RWPE2 (cell line): ENCODE measurements around the gene SMIM20.

ENCODE experiments used
- ATAC-seq: fragments of 200-7000 bp; cut with Tn5 transposase; 3 replicates; pipeline ENCODE4 v1.9.1; 2021; ENCODE audit warnings: low read depth
- DNase-seq: peaks from one replicate; pipeline ENCODE4 v3.0.0-alpha.2; 2020; ENCODE audit warnings: low spot score
- H3K27ac ChIP-seq: fragments of 450-650 bp; 2 replicates; pipeline ENCODE4 v1.5.1; 2017; ENCODE audit warnings: mild to moderate bottlenecking; ENCODE audit not compliant: poor library complexity, severe bottlenecking
- H3K27me3 ChIP-seq: fragments of 250-450 bp; sonication (Bioruptor Pico); 2 replicates; pipeline ENCODE4 v1.5.1; 2021; ENCODE audit warnings: mild to moderate bottlenecking, moderate library complexity; ENCODE audit not compliant: insufficient read depth, poor library complexity, severe bottlenecking
- H3K36me3 ChIP-seq: fragments of 250-450 bp; sonication (Bioruptor Pico); 2 replicates; pipeline ENCODE4 v1.5.1; 2020; ENCODE audit warnings: low read depth, mild to moderate bottlenecking, moderate library complexity
- H3K4me1 ChIP-seq: fragments of 250-450 bp; sonication (Bioruptor Pico); 2 replicates; pipeline ENCODE4 v1.5.1; 2021; ENCODE audit warnings: mild to moderate bottlenecking, moderate library complexity; ENCODE audit not compliant: insufficient read depth, poor library complexity, severe bottlenecking
- H3K4me3 ChIP-seq: fragments of 250-450 bp; sonication (Bioruptor Pico); 2 replicates; pipeline ENCODE4 v1.5.1; 2021; ENCODE audit warnings: mild to moderate bottlenecking, moderate library complexity; ENCODE audit not compliant: severe bottlenecking
- H3K9me3 ChIP-seq: fragments of 250-450 bp; sonication (Bioruptor Pico); 2 replicates; pipeline ENCODE4 v1.5.1; 2021; ENCODE audit warnings: mild to moderate bottlenecking, moderate library complexity; ENCODE audit not compliant: severe bottlenecking
- CTCF ChIP-seq: fragments of 450-650 bp; IDR thresholded peaks from one replicate; pipeline ENCODE4 v1.5.1; 2017; ENCODE audit warnings: mild to moderate bottlenecking, moderate library complexity; ENCODE audit not compliant: poor library complexity, severe bottlenecking

Gene SMIM20

GRCh38 chr4:25872851-25873631, 41.0 kb upstream of the SMIM20 start:
- Histone ChIP-seq H3K9me3 (no peaks in the 10 kb centered on the region), H3K4me3 (no peak overlapping the region), H3K27me3 (no peaks in the 10 kb centered on the region), H3K36me3 (no peaks in the 10 kb centered on the region), H3K4me1 (no peaks in the 10 kb centered on the region), H3K27ac (no peak overlapping the region)
- DNase-seq (no peak), ATAC-seq (no peak)
- no peak for TF ChIP-seq CTCF

GRCh38 chr4:25873632-25874129, 40.3 kb upstream of the SMIM20 start:
- H3K9me3 ChIP-seq = no peaks in the 10 kb centered on the region
- H3K27ac ChIP-seq = no peak overlapping the region
- no peaks in the 10 kb centered on the region for H3K36me3 ChIP-seq
- no peaks in the 10 kb centered on the region for H3K4me1 ChIP-seq
- H3K4me3 ChIP-seq = no peak overlapping the region
- DNase-seq = no peak
- no peak for TF ChIP-seq CTCF
- H3K27me3 ChIP-seq = no peaks in the 10 kb centered on the region
- no peak for ATAC-seq

GRCh38 chr4:25874655-25875054, 39.4 kb upstream of the SMIM20 start:
- no peak for DNase-seq
- no peak overlapping the region for H3K4me3 ChIP-seq

GRCh38 chr4:25875281-25875745, 38.7 kb upstream of the SMIM20 start:
- TF ChIP-seq CTCF = no peak
- H3K4me1 ChIP-seq = no peaks in the 10 kb centered on the region
- no peak for DNase-seq
- no peaks in the 10 kb centered on the region for H3K27me3 ChIP-seq
- H3K36me3 ChIP-seq = no peaks in the 10 kb centered on the region
- ATAC-seq = no peak
- H3K9me3 ChIP-seq = no peaks in the 10 kb centered on the region
- no peak overlapping the region for H3K27ac ChIP-seq
- H3K4me3 ChIP-seq = no peak overlapping the region

More at GRCh38 chr4:25874655-25875054, 39.4 kb upstream of the SMIM20 start:
- Histone ChIP-seq H3K36me3 (no peaks in the 10 kb centered on the region), H3K9me3 (no peaks in the 10 kb centered on the region), H3K4me1 (no peaks in the 10 kb centered on the region), H3K27ac (no peak overlapping the region), H3K27me3 (no peaks in the 10 kb centered on the region)
- no peak for TF ChIP-seq CTCF
- no peak for ATAC-seq

- Histone ChIP-seq H3K27ac (no peak overlapping the region), H3K36me3 (no peaks in the 10 kb centered on the region), H3K9me3 (no peaks in the 10 kb centered on the region), H3K4me1 (no peaks in the 10 kb centered on the region), H3K27me3 (no peaks in the 10 kb centered on the region), H3K4me3 (no peak overlapping the region)
- DNase-seq = no peak
- no peak for ATAC-seq
- TF ChIP-seq CTCF = no peak
Observed at GRCh38 chr4:25878676-25879075, 35.3 kb upstream of the SMIM20 start.
